Bronchial epithelial cell (primary cell): ENCODE results near the gene SDC1. TPM values are rescaled to one million over a fixed set of nuclear protein-coding genes. Genes with fewer than 3 reads are reported as not detected.
A peak's percentile ranks its signal among the peaks of the same experiment; 100 is the strongest.
"Not testable (repeated sequence)": the region's sequence is repeated elsewhere in the genome, so short reads cannot be mapped to it uniquely, and the experiment has no call there.

Source experiments
- DNase-seq: peaks from one replicate; pipeline ENCODE4 v3.0.0-alpha.2; 2010; ENCODE audit warnings: low read depth
- FAIRE-seq: peaks from 2 replicates; lab custom pipeline; 2011; peaks lifted over from hg19 to GRCh38; lab: Jason Lieb, UNC
- H3K27me3 ChIP-seq: 2 replicates; pipeline ENCODE4 v1.5.1; 2011; ENCODE audit warnings: low read length; ENCODE audit not compliant: control insufficient read depth, insufficient read depth
- H3K36me3 ChIP-seq: 2 replicates; pipeline ENCODE4 v1.5.1; 2011; ENCODE audit warnings: low read length; ENCODE audit not compliant: control insufficient read depth, insufficient read depth
- H3K4me3 ChIP-seq: 2 replicates; pipeline ENCODE4 v1.5.1; 2011; ENCODE audit warnings: mild to moderate bottlenecking, low read depth, low read length, control low read depth
- total RNA-seq: library from RNA; depleted of rRNA; stranded (reverse); fragments of >200 nt; gene quantifications from 2 replicates; pipeline ENCODE4 v1.2.1, GENCODE V29; 2014
- TF ChIP-seq, protein P1 (sequence below): IDR thresholded peaks from 2 replicates; pipeline ENCODE4 v1.5.1; 2011; ENCODE audit warnings: mild to moderate bottlenecking, moderate library complexity, low read length, control low read depth, inconsistent platforms; ENCODE audit not compliant: insufficient read depth, severe bottlenecking

The SDC1 gene
- total RNA-seq, 1 donor from 2014 or later, result 1,084 TPM

DNA sequence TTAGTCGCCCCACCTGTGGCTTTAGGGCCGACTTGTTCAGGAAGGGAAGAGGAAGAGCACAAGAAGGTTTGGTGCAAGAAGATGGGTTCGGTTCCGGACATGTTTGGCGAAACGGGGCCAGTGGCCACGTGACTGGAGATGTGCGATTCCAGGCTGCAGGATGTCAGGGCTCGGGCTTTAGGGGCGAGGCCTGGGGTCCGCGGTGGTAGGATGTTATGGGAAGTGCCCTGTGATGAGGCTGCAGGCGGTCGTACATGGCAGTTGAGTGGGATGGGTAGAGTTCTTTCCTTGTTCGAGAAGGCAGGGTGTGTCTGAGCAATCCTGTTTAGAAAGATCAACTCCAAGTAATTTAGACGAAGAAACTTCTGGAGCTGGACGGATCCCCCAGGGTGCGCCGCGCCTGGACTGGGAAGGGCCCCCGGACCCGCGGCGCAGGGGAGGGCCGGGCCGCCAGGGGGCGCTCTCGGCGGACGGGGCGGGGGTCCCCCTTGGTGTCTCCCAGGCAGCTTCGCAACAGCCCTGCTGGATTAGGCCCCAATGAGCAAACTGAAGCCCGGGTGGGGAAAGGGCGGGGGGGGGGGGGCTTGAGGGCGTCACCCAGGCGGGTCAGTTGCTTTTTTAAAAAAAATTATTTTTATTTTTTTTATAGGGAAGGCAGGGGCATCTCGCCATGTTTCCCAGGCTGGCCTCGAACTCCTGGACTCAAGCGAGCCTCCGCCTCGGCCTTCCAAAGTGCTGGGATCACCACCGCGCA, 17.2 kb upstream of the SDC1 start:
- no peaks in the 10 kb centered on the region for H3K36me3 ChIP-seq
- DNase-seq, result no peak
- TF ChIP-seq, protein P1, sequence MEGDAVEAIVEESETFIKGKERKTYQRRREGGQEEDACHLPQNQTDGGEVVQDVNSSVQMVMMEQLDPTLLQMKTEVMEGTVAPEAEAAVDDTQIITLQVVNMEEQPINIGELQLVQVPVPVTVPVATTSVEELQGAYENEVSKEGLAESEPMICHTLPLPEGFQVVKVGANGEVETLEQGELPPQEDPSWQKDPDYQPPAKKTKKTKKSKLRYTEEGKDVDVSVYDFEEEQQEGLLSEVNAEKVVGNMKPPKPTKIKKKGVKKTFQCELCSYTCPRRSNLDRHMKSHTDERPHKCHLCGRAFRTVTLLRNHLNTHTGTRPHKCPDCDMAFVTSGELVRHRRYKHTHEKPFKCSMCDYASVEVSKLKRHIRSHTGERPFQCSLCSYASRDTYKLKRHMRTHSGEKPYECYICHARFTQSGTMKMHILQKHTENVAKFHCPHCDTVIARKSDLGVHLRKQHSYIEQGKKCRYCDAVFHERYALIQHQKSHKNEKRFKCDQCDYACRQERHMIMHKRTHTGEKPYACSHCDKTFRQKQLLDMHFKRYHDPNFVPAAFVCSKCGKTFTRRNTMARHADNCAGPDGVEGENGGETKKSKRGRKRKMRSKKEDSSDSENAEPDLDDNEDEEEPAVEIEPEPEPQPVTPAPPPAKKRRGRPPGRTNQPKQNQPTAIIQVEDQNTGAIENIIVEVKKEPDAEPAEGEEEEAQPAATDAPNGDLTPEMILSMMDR, result peak; percentile 33
- no peaks in the 10 kb centered on the region for H3K27me3 ChIP-seq
- no peak for FAIRE-seq
- no peak overlapping the region for H3K4me3 ChIP-seq

DNA sequence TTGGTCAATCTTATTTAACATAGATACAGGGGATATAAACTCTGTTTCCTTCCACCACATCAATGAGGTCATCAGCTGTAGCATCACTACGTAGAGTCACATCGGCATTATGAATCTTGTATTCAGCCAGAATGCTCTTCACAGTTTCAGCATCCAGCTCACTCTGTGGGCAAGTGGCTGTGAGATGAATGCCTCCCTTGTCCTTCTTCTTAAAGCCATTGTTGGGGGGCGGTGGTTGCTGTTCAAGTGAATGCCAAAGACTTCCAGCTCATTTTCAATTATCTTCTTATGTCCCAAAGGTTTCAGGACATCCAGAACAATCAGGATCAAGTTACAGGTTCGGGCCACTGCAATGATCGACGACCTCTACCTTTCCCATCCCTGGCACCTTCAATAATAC, 15.4 kb upstream of the SDC1 start:
- not testable (repeated sequence) for H3K4me3 ChIP-seq, DNase-seq, H3K27me3 ChIP-seq, H3K36me3 ChIP-seq
- peak; percentile 13 for FAIRE-seq

DNA sequence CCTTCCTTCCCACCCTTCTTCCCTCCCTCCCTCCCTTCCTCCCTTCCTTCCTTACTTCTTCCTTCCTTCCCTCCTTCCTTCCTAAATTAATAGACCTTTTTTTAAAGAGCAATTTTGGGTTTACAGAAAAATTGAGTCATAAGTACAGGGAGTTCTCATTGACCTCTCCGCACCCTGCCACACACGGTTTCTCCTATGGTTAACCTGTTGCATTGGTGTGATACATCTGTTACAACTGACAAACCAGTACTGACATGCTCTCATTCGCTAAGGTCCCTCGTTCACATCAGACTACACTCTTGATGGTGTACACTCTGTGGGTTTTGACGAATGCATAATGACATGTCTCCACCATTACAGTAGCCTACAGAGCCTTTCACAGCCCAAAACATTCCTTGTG, 11.6 kb upstream of the SDC1 start:
- no peak overlapping the region for H3K4me3 ChIP-seq
- FAIRE-seq (peak; percentile 98), DNase-seq (peak; percentile 97)

DNA sequence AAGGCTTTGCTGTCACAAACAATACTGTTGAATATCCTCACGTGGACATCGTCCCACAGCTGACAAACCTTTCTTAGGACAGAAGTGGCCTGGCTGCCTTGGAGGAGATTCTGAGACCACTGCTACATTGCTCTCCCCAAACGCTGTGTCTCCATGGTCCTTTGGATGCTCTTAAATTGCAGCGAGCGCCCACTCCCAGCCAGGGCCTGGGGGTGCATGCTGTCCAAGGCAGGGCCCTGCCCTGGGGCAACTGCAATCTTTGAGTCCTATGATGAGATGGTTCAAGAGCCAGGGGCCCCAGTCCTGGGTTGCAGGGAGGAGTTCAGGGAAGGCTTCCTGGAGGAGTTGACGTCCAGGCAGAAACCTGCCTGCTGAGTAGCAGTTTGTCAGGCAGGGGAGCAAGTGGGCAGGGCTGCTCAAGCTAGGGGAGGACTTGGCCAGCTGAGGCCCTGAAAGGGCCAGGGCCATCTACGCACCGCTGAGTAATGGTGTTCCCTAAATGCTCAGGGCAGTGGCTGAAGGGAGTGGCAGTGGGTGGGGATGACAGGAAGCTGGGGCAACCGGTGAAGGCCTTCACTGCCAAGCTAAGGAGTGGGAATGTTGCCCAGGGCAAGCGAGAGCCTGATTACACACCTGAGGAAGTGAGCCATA, 10.8 kb upstream of the SDC1 start:
- TF ChIP-seq, protein P1, result no peak
- no peaks in the 10 kb centered on the region for H3K36me3 ChIP-seq
- H3K4me3 ChIP-seq, result no peak overlapping the region
- DNase-seq (peak; percentile 99), FAIRE-seq (peak; percentile 94)
- H3K27me3 ChIP-seq, result no peaks in the 10 kb centered on the region

More for the DNA sequence above, 11.6 kb upstream of the SDC1 start:
- H3K36me3 ChIP-seq, result no peaks in the 10 kb centered on the region
- H3K27me3 ChIP-seq, result no peaks in the 10 kb centered on the region
- TF ChIP-seq, protein P1, result no peak

DNA sequence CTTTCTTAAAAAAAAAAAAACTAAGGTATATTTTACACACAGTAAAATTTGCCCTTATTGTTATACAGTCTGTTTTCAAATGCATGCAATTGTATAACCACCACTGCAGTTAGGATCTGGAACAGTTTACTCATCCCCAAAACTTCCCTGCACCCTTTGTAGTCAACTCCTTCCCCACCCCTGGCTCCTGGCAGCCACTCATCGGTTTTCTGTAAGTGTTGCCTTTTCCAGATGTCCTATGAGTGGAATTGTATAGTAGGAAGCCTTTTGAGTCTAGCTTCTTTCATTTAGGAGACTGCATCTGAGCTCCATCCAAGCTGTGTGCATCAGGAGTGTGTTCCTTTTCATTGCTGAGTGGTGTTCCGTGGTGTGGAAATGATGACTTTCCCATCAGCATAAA, 9.7 kb upstream of the SDC1 start:
- not testable (repeated sequence) for FAIRE-seq, DNase-seq, H3K36me3 ChIP-seq, H3K4me3 ChIP-seq, H3K27me3 ChIP-seq

DNA sequence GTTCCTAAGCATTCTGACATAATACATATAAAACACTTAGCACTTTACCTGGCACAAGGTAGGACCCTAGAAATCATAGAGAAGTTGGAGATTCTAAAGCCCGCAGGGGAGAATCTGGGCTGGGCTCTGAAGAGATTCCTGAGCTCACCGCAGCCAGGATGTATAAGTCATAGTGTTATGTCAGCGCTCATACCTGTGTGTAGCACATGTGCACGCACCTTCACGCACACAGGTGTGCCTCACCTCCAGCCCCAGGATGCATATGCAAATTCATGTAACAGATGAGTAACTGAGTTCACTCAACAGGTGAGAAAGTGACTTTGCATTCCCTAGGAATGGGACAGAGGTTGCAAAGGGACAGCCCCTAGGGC, 7.9 kb upstream of the SDC1 start:
- Histone ChIP-seq H3K27me3 (no peaks in the 10 kb centered on the region), H3K4me3 (no peak overlapping the region), H3K36me3 (no peaks in the 10 kb centered on the region)
- TF ChIP-seq, protein P1, result no peak
- peak; percentile 99 for DNase-seq
- FAIRE-seq, result peak; percentile 91

DNA sequence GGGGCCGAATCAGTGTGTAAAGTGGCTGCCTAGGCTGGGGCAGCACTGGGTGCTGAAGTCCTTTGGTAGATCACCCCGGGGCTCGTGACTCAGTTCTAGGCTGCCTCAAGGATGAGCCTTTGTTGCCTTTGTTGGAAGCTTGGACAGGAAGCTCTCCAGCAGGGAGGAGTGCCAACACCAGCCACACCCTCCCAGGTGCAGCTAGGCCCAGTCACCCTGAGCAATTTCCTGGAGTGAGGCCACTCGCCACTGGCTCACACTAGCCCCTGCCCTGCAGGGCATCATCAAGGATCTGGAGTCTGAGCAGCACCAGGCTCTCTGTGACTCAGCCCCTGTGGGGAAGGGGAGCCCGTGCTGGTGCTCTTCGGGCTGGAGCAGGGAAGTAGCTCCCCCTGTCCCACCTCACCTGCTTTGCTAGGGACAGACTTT, 6.7 kb upstream of the SDC1 start:
- Histone ChIP-seq H3K36me3 (no peaks in the 10 kb centered on the region), H3K4me3 (no peak overlapping the region), H3K27me3 (no peaks in the 10 kb centered on the region)
- TF ChIP-seq, protein P1, result no peak
- FAIRE-seq (peak; percentile 99), DNase-seq (peak; percentile 100)
